Renal cortex interstitium (tissue), 11 donors: Measurements from ENCODE around the gene KCNT1. TPM values are rescaled to one million over a fixed set of nuclear protein-coding genes. Genes with fewer than 3 reads are reported as not detected.

Experiments
- DNase-seq, 11 donors: peaks; one replicate each; pipeline ENCODE4 v3.0.0-alpha.2; 2013; ENCODE audit warnings: low read depth in 9 of 11, low spot score in 4 of 11; ENCODE audit errors: extremely low read depth in 1 of 11
- polyA plus RNA-seq, 3 donors: library from polyadenylated mRNA; unstranded; fragments of 120-200 nt; gene quantifications; one replicate each; pipeline ENCODE4 v1.2.1, GENCODE V29; 2013; ENCODE audit not compliant: insufficient read length in 3 of 3

Gene KCNT1
- polyA plus RNA-seq, 3 donors = 0.09 to 0.24 (median 0.24) TPM

- no peak for DNase-seq
Measured at GRCh38 chr9:135787776-135788575, 86.0 kb downstream of the KCNT1 start.

- DNase-seq = no peak
Measured at GRCh38 chr9:135788576-135789300, 86.8 kb downstream of the KCNT1 start.

- no peak for DNase-seq
Measured at GRCh38 chr9:135789838-135790291, 87.9 kb downstream of the KCNT1 start.

- no peak for DNase-seq
Measured at GRCh38 chr9:135790356-135790755, 88.4 kb downstream of the KCNT1 start.

GRCh38 chr9:135790850-135791249 lies 88.9 kb downstream of the KCNT1 start:
- DNase-seq = no peak

GRCh38 chr9:135791431-135792267 lies 89.7 kb downstream of the KCNT1 start:
- no peak for DNase-seq

GRCh38 chr9:135792268-135793128 lies 90.5 kb downstream of the KCNT1 start:
- DNase-seq = no peak

GRCh38 chr9:135793221-135794056 lies 91.5 kb downstream of the KCNT1 start:
- no peak for DNase-seq

- DNase-seq = no peak
Measured at GRCh38 chr9:135794057-135794335, 92.0 kb downstream of the KCNT1 start.

GRCh38 chr9:135794361-135794885 lies 92.4 kb downstream of the KCNT1 start:
- DNase-seq = no peak

- no peak for DNase-seq
Measured at GRCh38 chr9:135795391-135795790, 93.4 kb downstream of the KCNT1 start.

- DNase-seq = no peak
Measured at GRCh38 chr9:135796784-135797485, 95.0 kb downstream of the KCNT1 start.

- DNase-seq = no peak
Measured at GRCh38 chr9:135797507-135798262, 95.7 kb downstream of the KCNT1 start.

- no peak for DNase-seq
Measured at GRCh38 chr9:135798263-135798585, 96.2 kb downstream of the KCNT1 start.

GRCh38 chr9:135799261-135799660 lies 97.3 kb downstream of the KCNT1 start:
- DNase-seq = no peak

GRCh38 chr9:135801070-135801469 lies 99.1 kb downstream of the KCNT1 start:
- DNase-seq = no peak
